Osteoblast (primary cell): Measurements from ENCODE around the gene CTNNA1. TPM values are rescaled to one million over a fixed set of nuclear protein-coding genes. Genes with fewer than 3 reads are reported as not detected.
A peak's percentile ranks its signal among the peaks of the same experiment; 100 is the strongest.
"Not testable (repeated sequence)": the region's sequence is repeated elsewhere in the genome, so short reads cannot be mapped to it uniquely, and the experiment has no call there.

Experiments
- DNase-seq: peaks from one replicate; pipeline ENCODE4 v3.0.0; 2011; ENCODE audit warnings: low spot score, mixed read lengths; ENCODE audit not compliant: insufficient read length; ENCODE audit errors: missing footprints
- H2AFZ ChIP-seq: 2 replicates; pipeline ENCODE4 v1.6.0; 2011; ENCODE audit warnings: mild to moderate bottlenecking, low read length
- H3K27ac ChIP-seq: 2 replicates; pipeline ENCODE4 v1.5.1; 2011; ENCODE audit warnings: mild to moderate bottlenecking, low read depth, low read length, moderate library complexity
- H3K27me3 ChIP-seq: 2 replicates; pipeline ENCODE4 v1.6.0; 2012; ENCODE audit warnings: mild to moderate bottlenecking, control low read depth, inconsistent platforms, low read length, moderate library complexity; ENCODE audit not compliant: insufficient read depth
- H3K36me3 ChIP-seq: 2 replicates; pipeline ENCODE4 v1.5.1; 2011; ENCODE audit warnings: mild to moderate bottlenecking, low read length, control low read depth, moderate library complexity; ENCODE audit not compliant: insufficient read depth
- H3K4me1 ChIP-seq: 2 replicates; pipeline ENCODE4 v1.5.1; 2011; ENCODE audit warnings: mild to moderate bottlenecking, low read length, control low read depth, moderate library complexity; ENCODE audit not compliant: insufficient read depth
- H3K4me2 ChIP-seq: 2 replicates; pipeline ENCODE4 v1.6.0; 2011; ENCODE audit warnings: mild to moderate bottlenecking, low read length; ENCODE audit not compliant: insufficient read depth
- H3K4me3 ChIP-seq: fragments of 200-600 bp; sonication (generic); 3 replicates; pipeline ENCODE4 v1.5.1; 2012; ENCODE audit warnings: mild to moderate bottlenecking, low read length, inconsistent platforms; ENCODE audit not compliant: insufficient read depth
- H3K79me2 ChIP-seq: 2 replicates; pipeline ENCODE4 v1.6.0; 2012; ENCODE audit warnings: mild to moderate bottlenecking, low read length, control low read depth, inconsistent platforms; ENCODE audit not compliant: insufficient read depth
- H3K9me3 ChIP-seq: 2 replicates; pipeline ENCODE4 v1.5.1; 2011; ENCODE audit warnings: low read depth, low read length, control low read depth
- H4K20me1 ChIP-seq: 2 replicates; pipeline ENCODE4 v1.6.0; 2012; ENCODE audit warnings: mild to moderate bottlenecking, low read length, control low read depth; ENCODE audit not compliant: insufficient read depth
- CTCF ChIP-seq: IDR thresholded peaks from 2 replicates; pipeline ENCODE4 v1.5.1; 2011; ENCODE audit warnings: mild to moderate bottlenecking, low read depth, low read length, moderate library complexity; ENCODE audit errors: extremely low read depth
- total RNA-seq: library from RNA; depleted of rRNA; stranded (reverse); fragments of >200 nt; gene quantifications from 2 replicates; pipeline ENCODE4 v1.2.3, GENCODE V29; 2012

The CTNNA1 gene
- total RNA-seq = 432 and 448 TPM in 2 replicates

GRCh38 chr5:138752951-138753793, at the start of gene CTNNA1:
CTNNA1 (plus strand) TSS chr5:138753425; CDS start chr5:138781925, 28,500 bp downstream.
- H3K4me2 ChIP-seq = peak within 1 kb of the TSS; percentile 85
- DNase-seq = peak; percentile 97
- peaks cover 11% of the 10 kb centered on the region for H3K36me3 ChIP-seq
- peak within 1 kb of the TSS; percentile 93 for H3K4me3 ChIP-seq
- peak within 1 kb of the TSS; percentile 95 for H3K27ac ChIP-seq
- H3K79me2 ChIP-seq = peaks cover 46% of the 10 kb centered on the region
- H2AFZ ChIP-seq = peak within 1 kb of the TSS; percentile 87
- peaks cover 25% of the 10 kb centered on the region for H3K4me1 ChIP-seq
- H3K9me3 ChIP-seq = no peaks in the 10 kb centered on the region
- peaks cover 38% of the 10 kb centered on the region for H4K20me1 ChIP-seq
- H3K27me3 ChIP-seq = no peaks in the 10 kb centered on the region
- TF ChIP-seq CTCF = no peak

- H4K20me1 ChIP-seq, H3K4me2 ChIP-seq, DNase-seq, H3K27me3 ChIP-seq, H3K36me3 ChIP-seq, H3K4me3 ChIP-seq, H2AFZ ChIP-seq, H3K9me3 ChIP-seq, H3K79me2 ChIP-seq, H3K27ac ChIP-seq: not testable (repeated sequence)
- peaks cover 18% of the 10 kb centered on the region for H3K4me1 ChIP-seq
Observed at GRCh38 chr5:138703777-138704176, 49.4 kb upstream of the CTNNA1 start.

GRCh38 chr5:138705007-138705406, 48.2 kb upstream of the CTNNA1 start:
- Histone ChIP-seq H3K27me3 (no peaks in the 10 kb centered on the region), H3K36me3 (no peaks in the 10 kb centered on the region), H3K27ac (no peak overlapping the region), H3K79me2 (no peaks in the 10 kb centered on the region), H2AFZ (no peak overlapping the region), H3K4me3 (no peak overlapping the region), H3K4me2 (no peak overlapping the region), H3K4me1 (peaks cover 18% of the 10 kb centered on the region), H3K9me3 (no peaks in the 10 kb centered on the region), H4K20me1 (no peaks in the 10 kb centered on the region)
- no peak for TF ChIP-seq CTCF
- DNase-seq = no peak

DNA sequence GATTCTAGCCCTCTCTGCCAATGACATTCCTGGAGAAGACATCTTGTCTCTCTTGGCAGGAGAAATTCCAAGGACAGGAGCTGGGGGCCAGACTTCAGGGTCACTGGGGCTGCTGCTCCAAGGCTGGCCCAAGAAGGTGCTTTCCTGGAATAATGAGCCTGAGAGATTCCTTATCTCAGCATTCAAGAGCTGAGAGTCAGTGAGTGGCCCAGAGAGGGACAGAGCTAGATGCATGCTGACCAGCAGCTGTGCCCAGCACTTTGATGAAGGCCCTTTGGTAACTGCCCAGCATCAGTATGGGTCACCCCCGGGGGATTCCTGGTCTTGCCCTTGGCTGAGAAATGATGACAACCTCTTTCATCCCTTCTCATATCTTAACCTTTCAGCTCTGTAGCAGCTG, 47.7 kb upstream of the CTNNA1 start:
- Histone ChIP-seq H3K27me3 (no peaks in the 10 kb centered on the region), H3K9me3 (no peaks in the 10 kb centered on the region), H3K27ac (no peak overlapping the region), H3K4me1 (peaks cover 18% of the 10 kb centered on the region), H3K4me3 (no peak overlapping the region), H3K36me3 (no peaks in the 10 kb centered on the region), H4K20me1 (no peaks in the 10 kb centered on the region), H3K4me2 (no peak overlapping the region), H2AFZ (no peak overlapping the region), H3K79me2 (no peaks in the 10 kb centered on the region)
- DNase-seq = no peak
- no peak for TF ChIP-seq CTCF
